HEK293T (cell line): ENCODE measurements around the gene CGB1.
"Not testable (repeated sequence)": the region's sequence is repeated elsewhere in the genome, so short reads cannot be mapped to it uniquely, and the experiment has no call there.

ENCODE experiments used
- CTCF ChIA-PET: fragments of 350-600 bp; formaldehyde crosslinking; extraction: SDS; loops from one replicate; lab custom pipeline; 2021; ENCODE audit warnings: antibody characterized with exemption, inconsistent platforms; lab: Yijun Ruan, JAX
- POLR2A ChIA-PET: fragments of 350-600 bp; formaldehyde crosslinking; extraction: SDS; loops from one replicate; lab custom pipeline; 2020; ENCODE audit warnings: antibody characterized with exemption, inconsistent platforms; lab: Yijun Ruan, JAX
- DNase-seq: peaks from one replicate; pipeline ENCODE4 v3.0.0; 2012; ENCODE audit warnings: mixed read lengths; ENCODE audit errors: extremely low spot score
- ARNT ChIP-seq: fragments of 450-650 bp; IDR thresholded peaks from 2 replicates; pipeline ENCODE4 v1.6.1; 2017; ENCODE audit warnings: mild to moderate bottlenecking
- BHLHE40 ChIP-seq: fragments of 450-650 bp; IDR thresholded peaks from 2 replicates; pipeline ENCODE4 v1.6.1; 2016; ENCODE audit warnings: mild to moderate bottlenecking, moderate library complexity, borderline replicate concordance
- CTBP1 ChIP-seq: fragments of 450-650 bp; IDR thresholded peaks from 2 replicates; pipeline ENCODE4 v1.6.1; 2016; ENCODE audit warnings: borderline replicate concordance
- ELF4 ChIP-seq: fragments of 450-650 bp; IDR thresholded peaks from 2 replicates; pipeline ENCODE4 v1.6.1; 2017; ENCODE audit warnings: antibody characterized with exemption
- FOXA1 ChIP-seq: fragments of 450-650 bp; IDR thresholded peaks from 2 replicates; pipeline ENCODE4 v1.6.1; 2016; ENCODE audit warnings: mild to moderate bottlenecking
- FOXK2 ChIP-seq: fragments of 450-650 bp; IDR thresholded peaks from 2 replicates; pipeline ENCODE4 v1.6.1; 2016; ENCODE audit warnings: mild to moderate bottlenecking
- FOXM1 ChIP-seq: fragments of 450-650 bp; IDR thresholded peaks from 2 replicates; pipeline ENCODE4 v1.6.1; 2017; ENCODE audit warnings: mild to moderate bottlenecking, borderline replicate concordance
- HDGF ChIP-seq: fragments of 450-650 bp; IDR thresholded peaks from 2 replicates; pipeline ENCODE4 v1.6.1; 2017; ENCODE audit warnings: antibody characterized with exemption, borderline replicate concordance
- L3MBTL2 ChIP-seq: fragments of 450-650 bp; conservative IDR thresholded peaks from 2 replicates; pipeline ENCODE4 v1.6.1; 2016; ENCODE audit warnings: mild to moderate bottlenecking
- LEF1 ChIP-seq: fragments of 450-650 bp; IDR thresholded peaks from 2 replicates; pipeline ENCODE4 v1.6.1; 2017; ENCODE audit warnings: mild to moderate bottlenecking, borderline replicate concordance
- NFRKB ChIP-seq: fragments of 450-650 bp; IDR thresholded peaks from 2 replicates; pipeline ENCODE4 v1.6.1; 2016; ENCODE audit warnings: mild to moderate bottlenecking, moderate library complexity
- PKNOX1 ChIP-seq: fragments of 450-650 bp; IDR thresholded peaks from 2 replicates; pipeline ENCODE4 v1.6.1; 2016
- SP1 ChIP-seq: fragments of 450-650 bp; IDR thresholded peaks from 2 replicates; pipeline ENCODE4 v1.6.1; 2017
- SUZ12 ChIP-seq: fragments of 450-650 bp; IDR thresholded peaks from 2 replicates; pipeline ENCODE4 v1.6.1; 2016; ENCODE audit warnings: mild to moderate bottlenecking
- TARDBP ChIP-seq: fragments of 450-650 bp; IDR thresholded peaks from 2 replicates; pipeline ENCODE4 v1.6.1; 2016
- ZNF384 ChIP-seq: fragments of 450-650 bp; IDR thresholded peaks from 2 replicates; pipeline ENCODE4 v1.6.1; 2016

Gene CGB1

GRCh38 chr19:49022116-49022515 lies 14.6 kb downstream of the CGB1 start:
- DNase-seq = no peak
- no peak for TF ChIP-seq NFRKB
- no peak for TF ChIP-seq FOXA1
- TF ChIP-seq SUZ12 = no peak
- TF ChIP-seq TARDBP = no peak
- TF ChIP-seq L3MBTL2 = no peak
- no peak for TF ChIP-seq FOXK2
- TF ChIP-seq SP1 = no peak
- TF ChIP-seq BHLHE40 = no peak
- no peak for TF ChIP-seq ARNT
- no peak for TF ChIP-seq PKNOX1
- no peak for TF ChIP-seq CTBP1
- TF ChIP-seq FOXM1 = no peak
- TF ChIP-seq ELF4 = no peak
- no peak for TF ChIP-seq HDGF
- TF ChIP-seq ZNF384 = no peak
- no peak for TF ChIP-seq LEF1
- POLR2A ChIA-PET = interaction anchor here (1.4 kb wide), 1 partner anchor 29 kb away, joined by 5 read pairs; the partner anchor contains the start of genes GYS1 and RUVBL2
- CTCF ChIA-PET = interaction anchor here (1.0 to 1.3 kb wide), 2 partner anchors 22 to 24 kb away, joined by 4 read pairs; no protein-coding TSS in a partner anchor

- ChIA-PET POLR2A (interaction anchor here (1.4 kb wide), 1 partner anchor 28 kb away, joined by 5 read pairs; the partner anchor contains the start of genes GYS1 and RUVBL2), CTCF (interaction anchor here (0.8 to 2.4 kb wide), 4 partner anchors 21 to 53 kb away, joined by 4 to 9 read pairs (median 4); no protein-coding TSS in a partner anchor)
- no peak for DNase-seq
- TF ChIP-seq TARDBP (peak; percentile 45; the same call in 1 of the 2 replicates), FOXM1 (no peak)
Measured at GRCh38 chr19:49020931-49021895, 15.5 kb downstream of the CGB1 start.

GRCh38 chr19:49020342-49020741 lies 16.4 kb downstream of the CGB1 start:
- TF ChIP-seq CTBP1 (no peak), SP1 (no peak), ZNF384 (no peak), NFRKB (no peak), HDGF (no peak), ELF4 (no peak), FOXM1 (no peak), TARDBP (no peak), ARNT (no peak), LEF1 (no peak), BHLHE40 (no peak), L3MBTL2 (no peak), FOXK2 (no peak), PKNOX1 (no peak)
- ChIA-PET POLR2A (interaction anchor here (1.4 kb wide), 1 partner anchor 27 kb away, joined by 9 read pairs; the partner anchor contains the start of genes GYS1 and RUVBL2), CTCF (interaction anchor here (0.8 to 2.4 kb wide), 3 partner anchors 21 to 53 kb away, joined by 3 to 9 read pairs (median 4); partner anchors contain the start of gene RUVBL2)
- DNase-seq = no peak

- TF ChIP-seq NFRKB = no peak
- TF ChIP-seq PKNOX1 = no peak
- TF ChIP-seq CTBP1 = no peak
- TF ChIP-seq BHLHE40 = no peak
- no peak for TF ChIP-seq LEF1
- TF ChIP-seq L3MBTL2 = no peak
- TF ChIP-seq HDGF = no peak
- no peak for TF ChIP-seq ELF4
- no peak for TF ChIP-seq FOXM1
- TF ChIP-seq TARDBP = no peak
- TF ChIP-seq ARNT = no peak
- TF ChIP-seq SUZ12 = no peak
- no peak for TF ChIP-seq ZNF384
- no peak for TF ChIP-seq SP1
- TF ChIP-seq FOXA1 = no peak
- no peak for TF ChIP-seq FOXK2
- peak; percentile 75 for DNase-seq
- CTCF ChIA-PET = interaction anchor here (0.5 to 2.4 kb wide), 4 partner anchors 20 to 232 kb away, joined by 3 to 9 read pairs (median 3); partner anchors contain the start of gene RUVBL2
- POLR2A ChIA-PET = interaction anchor here (1.1 to 1.4 kb wide), 2 partner anchors 26 to 37 kb away, joined by 6 to 9 read pairs; partner anchors contain the start of genes GYS1 and RUVBL2
Measured at GRCh38 chr19:49019242-49019932, 17.3 kb downstream of the CGB1 start.

GRCh38 chr19:49018388-49019241 lies 18.1 kb downstream of the CGB1 start:
- DNase-seq = not testable (repeated sequence)
- ChIA-PET CTCF (interaction anchor here (0.5 to 2.4 kb wide), 4 partner anchors 19 to 231 kb away, joined by 3 to 9 read pairs (median 4); partner anchors contain the start of genes GYS1 and RUVBL2), POLR2A (interaction anchor here (1.1 to 1.4 kb wide), 2 partner anchors 25 to 38 kb away, joined by 6 to 9 read pairs; partner anchors contain the start of genes GYS1 and RUVBL2)
